Skin of body (tissue), 2 donors: ENCODE results near the gene KIRREL1. TPM values are rescaled to one million over a fixed set of nuclear protein-coding genes. Genes with fewer than 3 reads are reported as not detected.

ENCODE experiments used
- DNase-seq: peaks from one replicate; lab custom pipeline; 2025; lab: John Stamatoyannopoulos, UW
- total RNA-seq: library from RNA; depleted of rRNA; stranded (reverse); fragments of >200 nt; gene quantifications from one replicate; pipeline ENCODE4 v1.2.3, GENCODE V29; 2014

The KIRREL1 gene
- total RNA-seq, 1 donor from 2014 or later, result 36.0 TPM

- no peak for DNase-seq
Observed at GRCh38 chr1:158102881-158103674, 109.6 kb downstream of the KIRREL1 start.

- no peak for DNase-seq
Observed at GRCh38 chr1:158103861-158104522, 110.5 kb downstream of the KIRREL1 start.

GRCh38 chr1:158104891-158105290 lies 111.4 kb downstream of the KIRREL1 start:
- DNase-seq, result no peak

GRCh38 chr1:158105352-158106095 lies 112.1 kb downstream of the KIRREL1 start:
- DNase-seq, result no peak

- no peak for DNase-seq
Observed at GRCh38 chr1:158107916-158108315, 114.5 kb downstream of the KIRREL1 start.

- no peak for DNase-seq
Observed at GRCh38 chr1:158112994-158113758, 119.7 kb downstream of the KIRREL1 start.

- no peak for DNase-seq
Observed at GRCh38 chr1:158113759-158114127, 120.3 kb downstream of the KIRREL1 start.

- no peak for DNase-seq
Observed at GRCh38 chr1:158115126-158115525, 121.7 kb downstream of the KIRREL1 start.

GRCh38 chr1:158116311-158117167 lies 123.1 kb downstream of the KIRREL1 start:
- DNase-seq, result no peak

- peak; percentile 6 for DNase-seq
Observed at GRCh38 chr1:158117854-158118704, 124.6 kb downstream of the KIRREL1 start.

GRCh38 chr1:158118713-158119402 lies 125.4 kb downstream of the KIRREL1 start:
- no peak for DNase-seq

- no peak for DNase-seq
Observed at GRCh38 chr1:158119976-158120653, 126.7 kb downstream of the KIRREL1 start.

- no peak for DNase-seq
Observed at GRCh38 chr1:158121604-158122254, 128.3 kb downstream of the KIRREL1 start.

GRCh38 chr1:158122833-158123388 lies 129.5 kb downstream of the KIRREL1 start:
- no peak for DNase-seq

GRCh38 chr1:158124034-158124433 lies 130.6 kb downstream of the KIRREL1 start:
- DNase-seq, result no peak

- DNase-seq, result peak; percentile 95
Observed at GRCh38 chr1:158124999-158125398, 131.6 kb downstream of the KIRREL1 start.

- no peak for DNase-seq
Observed at GRCh38 chr1:158126425-158126824, 133.0 kb downstream of the KIRREL1 start.
